Testis (tissue), 2 donors: ENCODE data around the gene LRRK1.

Experiments used
- POLR2A ChIP-seq: fragments of 450-650 bp; IDR thresholded peaks from one replicate; pipeline ENCODE4 v1.6.1; 2017; ENCODE audit warnings: antibody characterized with exemption, mild to moderate bottlenecking, moderate library complexity
- TF ChIP-seq, protein P1 (sequence below), 3 experiments: fragments of 450-650 bp in 2 of 3; fragments of 200-600 bp in 1 of 3; sonication (generic) in 1 of 3; IDR thresholded peaks; one replicate each; pipeline ENCODE4 v1.5.1; 2016 to 2019; ENCODE audit warnings: antibody characterized with exemption in 3 of 3, mild to moderate bottlenecking in 2 of 3, moderate library complexity in 1 of 3

DNA sequence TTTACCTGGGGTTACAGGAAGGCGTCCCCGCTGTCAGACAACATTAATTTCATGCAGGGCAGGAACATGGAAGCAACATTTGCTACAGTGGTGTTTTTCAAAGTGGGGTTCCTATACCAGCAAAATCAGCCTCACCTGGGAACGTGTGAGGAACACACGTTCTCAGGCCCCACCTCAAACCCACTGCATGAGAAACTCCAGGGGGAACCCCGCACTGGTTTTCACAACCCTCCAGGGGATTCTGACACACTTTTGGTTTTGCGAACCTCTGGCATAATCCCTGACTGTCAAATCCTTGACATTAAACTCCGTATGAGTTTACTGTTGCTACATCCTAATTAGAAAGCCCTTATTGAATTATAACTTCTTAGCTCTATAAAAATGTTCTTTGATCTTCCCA is 127.7 kb downstream of the LRRK1 start:
- TF ChIP-seq, protein P1, sequence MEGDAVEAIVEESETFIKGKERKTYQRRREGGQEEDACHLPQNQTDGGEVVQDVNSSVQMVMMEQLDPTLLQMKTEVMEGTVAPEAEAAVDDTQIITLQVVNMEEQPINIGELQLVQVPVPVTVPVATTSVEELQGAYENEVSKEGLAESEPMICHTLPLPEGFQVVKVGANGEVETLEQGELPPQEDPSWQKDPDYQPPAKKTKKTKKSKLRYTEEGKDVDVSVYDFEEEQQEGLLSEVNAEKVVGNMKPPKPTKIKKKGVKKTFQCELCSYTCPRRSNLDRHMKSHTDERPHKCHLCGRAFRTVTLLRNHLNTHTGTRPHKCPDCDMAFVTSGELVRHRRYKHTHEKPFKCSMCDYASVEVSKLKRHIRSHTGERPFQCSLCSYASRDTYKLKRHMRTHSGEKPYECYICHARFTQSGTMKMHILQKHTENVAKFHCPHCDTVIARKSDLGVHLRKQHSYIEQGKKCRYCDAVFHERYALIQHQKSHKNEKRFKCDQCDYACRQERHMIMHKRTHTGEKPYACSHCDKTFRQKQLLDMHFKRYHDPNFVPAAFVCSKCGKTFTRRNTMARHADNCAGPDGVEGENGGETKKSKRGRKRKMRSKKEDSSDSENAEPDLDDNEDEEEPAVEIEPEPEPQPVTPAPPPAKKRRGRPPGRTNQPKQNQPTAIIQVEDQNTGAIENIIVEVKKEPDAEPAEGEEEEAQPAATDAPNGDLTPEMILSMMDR (IDR thresholded peaks at IDR 0.05), result no peak
- no peak for TF ChIP-seq POLR2A
